SK-N-SH (cell line): ENCODE results near the gene SEC23A. TPM values are rescaled to one million over a fixed set of nuclear protein-coding genes. Genes with fewer than 3 reads are reported as not detected.
A peak's percentile ranks its signal among the peaks of the same experiment; 100 is the strongest.
"Not testable (repeated sequence)": the region's sequence is repeated elsewhere in the genome, so short reads cannot be mapped to it uniquely, and the experiment has no call there.

Experiments
- CTCF ChIA-PET: fragments of 300-600, 350-600 bp; formaldehyde crosslinking; extraction: SDS; loops from one replicate; lab custom pipeline; 2021; lab: Yijun Ruan, JAX
- POLR2A ChIA-PET: fragments of 350-600 bp; sonication (Branson Sonifier 250); formaldehyde crosslinking; extraction: SDS; loops from one replicate; lab custom pipeline; 2020; ENCODE audit warnings: antibody characterized with exemption, inconsistent platforms; lab: Yijun Ruan, JAX
- DNase-seq: peaks from one replicate; pipeline ENCODE4 v3.0.0; 2012
- H2AFZ ChIP-seq: fragments of 200-600 bp; sonication (generic); 2 replicates; pipeline ENCODE4 v1.8.1; 2016; ENCODE audit warnings: antibody characterized with exemption, mild to moderate bottlenecking, low read depth
- H3F3A ChIP-seq: fragments of 200-600 bp; sonication (generic); replicated peaks from 2 replicates; pipeline ENCODE3; 2016; ENCODE audit warnings: antibody characterized with exemption, mild to moderate bottlenecking; ENCODE audit not compliant: insufficient read depth
- H3K27ac ChIP-seq, 2 experiments: fragments of 200-500 bp in 1 of 2; fragments of 200-600 bp in 1 of 2; sonication (Bioruptor generic) in 1 of 2; sonication (generic), shearing (Covaris generic) in 1 of 2; 2 replicates each; pipeline versions ENCODE4 v1.5.1 to v1.6.1; 2014 to 2016; ENCODE audit warnings: low read depth in 2 of 2, inconsistent platforms in 1 of 2, low read length in 1 of 2, mild to moderate bottlenecking in 1 of 2, mixed read lengths in 1 of 2
- H3K27me3 ChIP-seq: fragments of 200-600 bp; sonication (generic), shearing (Covaris generic); 2 replicates; pipeline ENCODE4 v1.6.1; 2016; ENCODE audit warnings: mixed run types; ENCODE audit not compliant: insufficient read depth
- H3K36me3 ChIP-seq, 2 experiments: fragments of 200-500 bp in 1 of 2; fragments of 200-600 bp in 1 of 2; sonication (Bioruptor generic) in 1 of 2; sonication (generic) in 1 of 2; replicated peaks in 1 of 2; 2 replicates each; pipeline versions ENCODE3 to v1.5.1; 2014 to 2016; ENCODE audit warnings: low read length in 1 of 2, mild to moderate bottlenecking in 1 of 2; ENCODE audit not compliant: insufficient read depth in 2 of 2, control insufficient read depth in 1 of 2
- H3K4me1 ChIP-seq, 2 experiments: fragments of 200-500 bp in 1 of 2; fragments of 200-600 bp in 1 of 2; sonication (Bioruptor generic) in 1 of 2; sonication (generic), shearing (Covaris generic) in 1 of 2; 2 replicates each; pipeline versions ENCODE4 v1.5.1 to v1.6.1; 2014 to 2016; ENCODE audit warnings: low read depth in 1 of 2, low read length in 1 of 2, mixed run types in 1 of 2; ENCODE audit not compliant: insufficient read depth in 2 of 2, control insufficient read depth in 1 of 2
- H3K4me2 ChIP-seq: fragments of 200-600 bp; sonication (generic), shearing (Covaris generic); 2 replicates; pipeline ENCODE4 v1.6.1; 2017; ENCODE audit warnings: mixed run types
- H3K4me3 ChIP-seq, 2 experiments: fragments of 200-500 bp in 1 of 2; fragments of 200-600 bp in 1 of 2; sonication (Bioruptor generic) in 1 of 2; sonication (generic), shearing (Covaris generic) in 1 of 2; 2 replicates each; pipeline versions ENCODE4 v1.5.1 to v1.8.1; 2014 to 2016; ENCODE audit warnings: low read depth in 2 of 2, inconsistent platforms in 1 of 2, low read length in 1 of 2, mild to moderate bottlenecking in 1 of 2, mixed read lengths in 1 of 2, moderate library complexity in 1 of 2
- H3K79me2 ChIP-seq: fragments of 200-600 bp; sonication (generic); 2 replicates; pipeline ENCODE4 v1.8.1; 2017; ENCODE audit warnings: mild to moderate bottlenecking; ENCODE audit not compliant: insufficient read depth
- H3K9ac ChIP-seq: fragments of 200-600 bp; sonication (generic); 2 replicates; pipeline ENCODE4 v1.6.1; 2017; ENCODE audit warnings: mixed run types
- H3K9me2 ChIP-seq: fragments of 200-600 bp; sonication (generic); 2 replicates; pipeline ENCODE4 v1.6.1; 2017; ENCODE audit warnings: mixed run types
- H3K9me3 ChIP-seq: fragments of 200-600 bp; sonication (generic); 2 replicates; pipeline ENCODE4 v1.6.1; 2017; ENCODE audit warnings: mixed run types, mild to moderate bottlenecking, moderate library complexity
- H4K20me1 ChIP-seq: fragments of 200-600 bp; sonication (generic); 2 replicates; pipeline ENCODE4 v1.6.1; 2017; ENCODE audit warnings: mild to moderate bottlenecking, mixed run types; ENCODE audit not compliant: insufficient read depth
- ELF1 ChIP-seq: IDR thresholded peaks from 2 replicates; pipeline ENCODE4 v1.4.0; 2012
- EZH2phosphoT487 ChIP-seq: fragments of 200-600 bp; sonication (generic); IDR thresholded peaks from 2 replicates; pipeline ENCODE4 v1.6.1; 2017; ENCODE audit warnings: low read depth, mixed run types, mild to moderate bottlenecking, antibody characterized with exemption, moderate library complexity, borderline replicate concordance
- FOXJ3 ChIP-seq: sonication (generic); formaldehyde crosslinking; IDR thresholded peaks from 2 replicates; pipeline ENCODE4 v1.5.1; 2020; ENCODE audit warnings: mild to moderate bottlenecking, missing genetic modification reagents
- MEF2A ChIP-seq: IDR thresholded peaks from 2 replicates; pipeline ENCODE4 v1.4.0; 2012; ENCODE audit warnings: low read depth, borderline replicate concordance
- RAD21 ChIP-seq: IDR thresholded peaks from 2 replicates; pipeline ENCODE4 v1.6.1; 2012; ENCODE audit warnings: mild to moderate bottlenecking, low read length
- RXRA ChIP-seq: IDR thresholded peaks from 2 replicates; pipeline ENCODE4 v1.4.0; 2012; ENCODE audit warnings: low read depth, mild to moderate bottlenecking, borderline replicate concordance
- SIN3A ChIP-seq: IDR thresholded peaks from 2 replicates; pipeline ENCODE4 v1.6.1; 2012; ENCODE audit warnings: low read depth, mild to moderate bottlenecking, low read length, moderate library complexity, borderline replicate concordance
- WGBS: methylation state at CpG from one replicate; pipeline ENCODE4 v1.1.6; 2017; ENCODE audit warnings: low lambda C conversion rate; 5-methylcytosine and 5-hydroxymethylcytosine counted together
- polyA plus RNA-seq, 3 experiments: library from polyadenylated mRNA; depleted of rRNA; stranded (reverse); fragments of >200 nt; gene quantifications; 2 replicates each; pipeline ENCODE4 v1.2.3, GENCODE V29; 2012
- TF ChIP-seq, protein P1 (sequence below): IDR thresholded peaks from 2 replicates; pipeline ENCODE4 v1.4.0; 2012; ENCODE audit warnings: low read depth, borderline replicate concordance

SEC23A gene
- polyA plus RNA-seq, 1 of the 3 experiments (the other 2 are of a cell fraction), result 30.0 TPM

DNA sequence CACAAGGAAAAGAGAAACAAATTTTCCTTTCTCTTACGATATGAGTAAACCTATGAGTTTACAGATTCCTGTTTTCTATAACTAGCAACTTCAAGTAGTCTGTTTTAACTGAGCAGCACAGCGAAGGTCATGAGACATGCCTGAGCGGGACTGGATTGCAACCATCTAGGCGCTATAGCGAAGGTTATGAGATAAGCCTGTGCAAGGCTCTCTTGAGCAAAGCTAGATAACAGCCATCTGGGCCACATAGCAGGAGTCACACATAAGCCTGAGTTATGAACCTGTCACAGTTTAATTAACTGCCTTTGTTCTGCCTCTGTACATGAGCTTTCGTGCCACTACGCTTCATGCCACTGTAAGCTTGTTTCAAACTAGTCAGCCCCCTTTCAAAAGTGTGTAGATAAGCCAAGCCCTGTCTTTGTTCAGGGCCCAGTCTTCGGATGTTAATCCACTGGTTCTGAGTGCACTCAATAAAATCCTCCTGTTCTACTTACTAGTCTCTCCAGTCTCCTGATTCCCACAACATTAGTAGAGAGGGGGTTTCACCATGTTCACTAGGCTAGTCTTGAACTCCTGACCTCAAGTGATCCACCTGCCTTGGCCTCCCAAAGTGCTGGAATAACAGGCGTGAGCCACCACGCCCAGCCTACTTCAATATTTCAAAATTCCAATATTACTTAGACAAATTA lies 47.1 kb downstream of the SEC23A start:
- CTCF ChIA-PET, result no interaction called here
- TF ChIP-seq, protein P1, sequence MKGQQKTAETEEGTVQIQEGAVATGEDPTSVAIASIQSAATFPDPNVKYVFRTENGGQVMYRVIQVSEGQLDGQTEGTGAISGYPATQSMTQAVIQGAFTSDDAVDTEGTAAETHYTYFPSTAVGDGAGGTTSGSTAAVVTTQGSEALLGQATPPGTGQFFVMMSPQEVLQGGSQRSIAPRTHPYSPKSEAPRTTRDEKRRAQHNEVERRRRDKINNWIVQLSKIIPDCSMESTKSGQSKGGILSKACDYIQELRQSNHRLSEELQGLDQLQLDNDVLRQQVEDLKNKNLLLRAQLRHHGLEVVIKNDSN, result no peak
- TF ChIP-seq EZH2phosphoT487 (no peak), MEF2A (no peak), ELF1 (no peak), FOXJ3 (CRISPR knock-in tag) (no peak)
- DNase-seq, result no peak

DNA sequence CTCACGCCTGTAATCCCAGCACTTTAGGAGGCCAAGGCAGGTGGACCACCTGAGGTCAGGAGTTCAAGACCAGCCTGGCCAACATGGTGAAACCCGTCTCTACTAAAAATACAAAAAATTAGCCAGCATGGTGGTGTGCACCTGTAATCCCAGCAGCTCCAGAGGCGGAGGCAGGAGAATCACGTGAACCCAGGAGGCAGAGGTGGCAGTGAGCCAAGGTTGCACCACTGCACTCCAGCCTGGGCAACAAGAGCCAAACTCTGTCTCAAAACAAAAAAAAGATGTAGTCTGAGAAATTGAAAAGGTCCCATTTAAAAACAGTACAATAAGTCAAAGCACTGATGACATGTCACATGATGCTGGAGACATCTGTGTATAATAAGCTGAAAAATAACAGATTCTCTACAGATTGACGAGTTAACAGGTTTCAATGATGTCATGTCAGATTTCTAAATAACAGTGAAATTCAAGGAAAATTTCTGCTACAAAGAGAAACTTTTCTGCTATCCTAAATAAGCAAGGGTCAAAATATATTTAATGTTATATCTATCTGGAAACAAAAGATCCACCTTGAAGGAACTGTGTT lies 50.1 kb downstream of the SEC23A start:
- H3K4me3 ChIP-seq, CTCF ChIA-PET: not testable (repeated sequence)
- 94% methylated on average over 3 of the region's 5 CpGs for WGBS

More for the DNA sequence above, 47.1 kb downstream of the SEC23A start:
- no peak overlapping the region for H3K9ac ChIP-seq
- POLR2A ChIA-PET, result no interaction called here
- H4K20me1 ChIP-seq, result no peaks in the 10 kb centered on the region
- H3K27me3 ChIP-seq, result no peaks in the 10 kb centered on the region
- H3K4me3 ChIP-seq, result no peak overlapping the region
- no peaks in the 10 kb centered on the region for H3F3A ChIP-seq
- no peak overlapping the region for H2AFZ ChIP-seq
- H3K4me2 ChIP-seq, result no peak overlapping the region
- H3K4me1 ChIP-seq, result no peaks in the 10 kb centered on the region
- 85% methylated on average over 10 of the region's 10 CpGs for WGBS
- H3K79me2 ChIP-seq, result no peaks in the 10 kb centered on the region; the same call in 1 of the 2 replicates
- H3K36me3 ChIP-seq, result peaks cover 9 to 51% of the 10 kb centered on the region in 2 experiments
- no peaks in the 10 kb centered on the region for H3K9me3 ChIP-seq
- no peaks in the 10 kb centered on the region for H3K9me2 ChIP-seq
- no peak overlapping the region for H3K27ac ChIP-seq

DNA sequence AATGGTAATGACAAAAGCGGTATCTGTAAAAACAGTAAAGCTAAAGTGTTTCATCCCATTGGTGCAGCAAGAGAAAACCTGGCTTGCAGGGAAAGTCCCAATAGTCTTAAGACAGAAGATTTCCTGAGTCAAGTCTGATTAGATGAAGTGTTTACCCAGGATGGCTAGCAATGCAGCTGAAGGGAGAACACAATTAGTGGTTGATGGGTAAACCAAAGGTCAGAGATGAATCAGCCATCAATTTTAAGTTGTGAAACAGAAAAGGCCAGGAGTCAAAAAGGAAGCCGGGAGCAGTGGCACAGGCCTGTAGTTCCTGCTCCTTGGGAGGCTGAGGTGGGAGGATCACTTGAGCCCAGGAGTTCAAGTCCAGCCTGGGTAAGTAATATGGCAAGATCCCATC lies 52.6 kb downstream of the SEC23A start:
- H3K9me3 ChIP-seq, result no peaks in the 10 kb centered on the region
- no peak overlapping the region for H2AFZ ChIP-seq
- H3K4me2 ChIP-seq, result no peak overlapping the region
- H3K4me3 ChIP-seq, result no peak overlapping the region
- POLR2A ChIA-PET, result no interaction called here
- H3K9me2 ChIP-seq, result no peaks in the 10 kb centered on the region
- no peak for DNase-seq
- no peaks in the 10 kb centered on the region for H3K79me2 ChIP-seq
- H3K4me1 ChIP-seq, result no peaks in the 10 kb centered on the region
- no peaks in the 10 kb centered on the region for H3F3A ChIP-seq
- no peak overlapping the region for H3K27ac ChIP-seq
- no peaks in the 10 kb centered on the region for H3K27me3 ChIP-seq
- H3K36me3 ChIP-seq, result peaks cover 19 to 26% of the 10 kb centered on the region in 2 experiments
- 86% methylated on average over 2 of the region's 2 CpGs for WGBS
- TF ChIP-seq RAD21 (no peak), RXRA (peak; percentile 14; the same call in 1 of the 2 replicates), SIN3A (no peak)
- H3K9ac ChIP-seq, result no peak overlapping the region
- CTCF ChIA-PET, result no interaction called here
- no peaks in the 10 kb centered on the region for H4K20me1 ChIP-seq

More for the DNA sequence above, 50.1 kb downstream of the SEC23A start:
- H3K4me1 ChIP-seq, H4K20me1 ChIP-seq, H3K27me3 ChIP-seq, H2AFZ ChIP-seq, H3F3A ChIP-seq, H3K79me2 ChIP-seq, H3K9me3 ChIP-seq, H3K9ac ChIP-seq, POLR2A ChIA-PET, DNase-seq, H3K27ac ChIP-seq, H3K4me2 ChIP-seq, H3K9me2 ChIP-seq: not testable (repeated sequence)
- H3K36me3 ChIP-seq, result peaks cover 10 to 34% of the 10 kb centered on the region in 2 experiments

DNA sequence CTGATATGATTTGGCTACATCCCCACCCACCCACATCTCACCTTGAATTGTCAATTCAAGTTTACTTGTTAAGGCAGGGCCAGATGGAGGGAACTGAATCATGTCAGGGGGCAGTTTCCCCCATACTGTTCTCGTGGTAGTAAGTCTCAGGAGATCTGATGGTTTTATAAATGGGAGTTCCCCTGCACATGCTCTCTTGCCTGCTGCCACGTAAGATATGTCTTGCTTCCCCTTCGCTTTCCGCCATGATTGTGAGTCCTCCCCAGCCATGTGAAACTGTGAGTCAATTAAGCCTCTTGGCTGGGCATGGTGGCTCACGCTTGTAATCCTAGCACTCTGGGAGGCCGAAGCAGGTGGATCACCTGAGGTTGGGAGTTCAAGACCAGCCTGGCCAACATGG lies 57.1 kb downstream of the SEC23A start:
- CTCF ChIA-PET, H3K4me1 ChIP-seq, DNase-seq, H3K4me3 ChIP-seq, H4K20me1 ChIP-seq, H3K4me2 ChIP-seq, H3K9ac ChIP-seq, H3K27me3 ChIP-seq, H3K27ac ChIP-seq, H3K79me2 ChIP-seq, H2AFZ ChIP-seq, H3K9me2 ChIP-seq, H3K9me3 ChIP-seq, POLR2A ChIA-PET, H3F3A ChIP-seq: not testable (repeated sequence)
- peaks cover 9 to 21% of the 10 kb centered on the region in 2 experiments for H3K36me3 ChIP-seq
- WGBS, result 98% methylated on average over 6 of the region's 6 CpGs
